K562 (cell line): Measurements from ENCODE around the gene FARP1.

ENCODE experiments used
- BRCA1 ChIP-seq, 2 experiments: fragments of 450-650 bp in 1 of 2; sonication (generic) in 1 of 2; formaldehyde crosslinking in 1 of 2; IDR thresholded peaks; 2 replicates each; pipeline versions ENCODE4 v1.5.0 to v1.6.1; 2017 to 2020; ENCODE audit warnings: mild to moderate bottlenecking in 1 of 2, missing genetic modification reagents in 1 of 2
- CHD1 ChIP-seq: fragments of 200-600 bp; sonication (generic); IDR thresholded peaks from one replicate; pipeline ENCODE4 v1.6.1; 2012; ENCODE audit warnings: mild to moderate bottlenecking, moderate library complexity, low read length, inconsistent platforms
- CTCF ChIP-seq, 3 experiments: IDR thresholded peaks in 2 of 3; conservative IDR thresholded peaks in 1 of 3; 2 replicates each; pipeline ENCODE4 v1.5.1; 2011 to 2012; ENCODE audit warnings: low read length in 3 of 3, mild to moderate bottlenecking in 3 of 3, control low read depth in 2 of 3, improper control_type of control experiment in 1 of 3, inconsistent platforms in 1 of 3, low read depth in 1 of 3, mixed read lengths in 1 of 3, moderate library complexity in 1 of 3; ENCODE audit not compliant: insufficient read depth in 2 of 3
- MAFF ChIP-seq: IDR thresholded peaks from 2 replicates; pipeline ENCODE4 v1.6.1; 2012; ENCODE audit warnings: low read length, improper control_type of control experiment
- NFIC ChIP-seq: fragments of 450-650 bp; IDR thresholded peaks from 2 replicates; pipeline ENCODE4 v1.6.1; 2017; ENCODE audit warnings: mild to moderate bottlenecking, inconsistent platforms
- NRF1 ChIP-seq, 2 experiments: fragments of 450-650 bp; IDR thresholded peaks in 1 of 2; conservative IDR thresholded peaks in 1 of 2; 2 replicates each; pipeline ENCODE4 v1.6.1; 2014; ENCODE audit warnings: mild to moderate bottlenecking in 2 of 2
- PHF20 ChIP-seq: fragments of 450-650 bp; IDR thresholded peaks from 2 replicates; pipeline ENCODE4 v1.6.1; 2018; ENCODE audit not compliant: partially characterized antibody
- TFE3 ChIP-seq: fragments of 450-650 bp; formaldehyde crosslinking; IDR thresholded peaks from 2 replicates; pipeline ENCODE4 v1.4.0; 2020; ENCODE audit warnings: mild to moderate bottlenecking, mixed read lengths
- THRA ChIP-seq: fragments of 450-650 bp; IDR thresholded peaks from 2 replicates; pipeline ENCODE4 v1.6.1; 2017; ENCODE audit warnings: mild to moderate bottlenecking, moderate library complexity
- ZNF354B ChIP-seq: fragments of 250-450 bp; sonication (Bioruptor Pico); IDR thresholded peaks from 2 replicates; pipeline ENCODE4 v1.4.0; 2020

- no peak for TF ChIP-seq CTCF (IDR thresholded peaks at IDR 0.05 in 2 of 3, conservative IDR thresholded peaks at IDR 0.05 in 1 of 3; ENCODE audit: insufficient read depth in 2 of 3, low read depth in 1 of 3, low read length in 3 of 3)
- TF ChIP-seq CHD1: no peak
- TF ChIP-seq NFIC: no peak
- no peak for TF ChIP-seq BRCA1 (IDR thresholded peaks at IDR 0.05)
- TF ChIP-seq BRCA1 (CRISPR knock-in tag; IDR thresholded peaks at IDR 0.05): no peak
- TF ChIP-seq MAFF: no peak
- TF ChIP-seq PHF20: no peak
- TF ChIP-seq ZNF354B (CRISPR knock-in tag): no peak
- no peak for TF ChIP-seq TFE3 (CRISPR knock-in tag)
- TF ChIP-seq THRA: no peak
- TF ChIP-seq NRF1 (conservative IDR thresholded peaks at IDR 0.05 in 1 of 2, IDR thresholded peaks at IDR 0.05 in 1 of 2): no peak
Observed at GRCh38 chr13:98333486-98333885, 190.6 kb downstream of the FARP1 start.
